NCI-H774 (cell line): Measurements from ENCODE around the gene PRPH.
"Not testable (repeated sequence)": the region's sequence is repeated elsewhere in the genome, so short reads cannot be mapped to it uniquely, and the experiment has no call there.

ENCODE experiments used
- DNase-seq: peaks from one replicate; lab custom pipeline; 2025; lab: John Stamatoyannopoulos, UW

Gene PRPH

DNA sequence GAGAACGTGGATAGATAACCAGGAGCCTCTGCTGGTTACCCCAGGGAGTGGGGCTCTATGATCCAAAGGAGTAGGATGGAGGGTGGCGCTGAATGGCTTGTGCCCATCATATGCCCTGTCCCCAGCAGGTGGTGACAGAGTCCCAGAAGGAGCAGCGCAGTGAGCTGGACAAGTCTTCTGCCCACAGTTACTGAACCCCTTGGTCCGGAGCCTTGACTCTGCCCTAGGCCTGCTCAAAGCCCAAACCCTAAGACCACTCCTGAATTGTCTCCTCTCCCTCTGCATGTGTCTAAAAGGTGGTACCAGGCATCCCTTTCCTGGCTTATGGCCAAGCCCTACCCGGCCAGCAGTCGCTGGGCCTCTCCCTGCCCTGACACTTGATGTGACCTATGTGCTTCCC lies 3.2 kb downstream of the PRPH start:
- no peak for DNase-seq

DNA sequence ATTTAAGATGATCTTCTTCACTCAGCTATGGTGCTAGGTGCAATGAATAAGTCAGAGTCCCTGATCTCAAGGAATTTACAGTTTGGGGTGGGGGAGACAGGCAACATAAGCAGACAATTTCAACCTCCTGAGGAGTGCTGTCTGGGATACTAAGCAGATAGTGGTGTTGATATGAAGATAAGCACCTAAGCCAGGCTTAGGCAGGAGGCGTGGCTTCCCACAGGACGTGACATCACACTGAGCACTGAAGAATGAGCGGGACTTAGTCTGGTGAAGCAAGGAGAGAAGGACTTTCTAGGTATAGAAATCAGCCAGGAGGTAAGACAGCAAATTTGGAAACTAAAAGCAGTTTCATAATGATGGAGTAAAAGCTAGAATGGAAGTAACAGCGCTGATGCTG lies 6.8 kb downstream of the PRPH start:
- no peak for DNase-seq

DNA sequence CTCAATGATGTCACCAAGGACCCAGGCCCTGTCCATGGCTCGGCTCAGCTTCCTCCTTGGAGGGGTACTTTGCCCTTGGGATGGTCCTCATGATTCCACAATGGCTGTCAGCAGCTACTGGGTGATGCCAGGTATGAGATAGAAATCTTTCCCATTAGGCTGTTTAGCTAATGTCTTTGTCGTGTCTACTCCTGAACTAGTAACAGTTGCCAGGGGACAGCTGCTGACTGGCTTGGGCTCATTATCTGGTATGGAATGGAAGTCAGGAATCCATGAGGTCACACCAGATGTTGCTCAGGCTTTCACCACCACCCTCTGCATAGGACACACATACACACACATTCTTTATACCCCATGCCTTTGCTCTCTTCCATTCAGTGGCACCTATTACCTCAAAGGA lies 9.2 kb downstream of the PRPH start:
- DNase-seq: no peak

DNA sequence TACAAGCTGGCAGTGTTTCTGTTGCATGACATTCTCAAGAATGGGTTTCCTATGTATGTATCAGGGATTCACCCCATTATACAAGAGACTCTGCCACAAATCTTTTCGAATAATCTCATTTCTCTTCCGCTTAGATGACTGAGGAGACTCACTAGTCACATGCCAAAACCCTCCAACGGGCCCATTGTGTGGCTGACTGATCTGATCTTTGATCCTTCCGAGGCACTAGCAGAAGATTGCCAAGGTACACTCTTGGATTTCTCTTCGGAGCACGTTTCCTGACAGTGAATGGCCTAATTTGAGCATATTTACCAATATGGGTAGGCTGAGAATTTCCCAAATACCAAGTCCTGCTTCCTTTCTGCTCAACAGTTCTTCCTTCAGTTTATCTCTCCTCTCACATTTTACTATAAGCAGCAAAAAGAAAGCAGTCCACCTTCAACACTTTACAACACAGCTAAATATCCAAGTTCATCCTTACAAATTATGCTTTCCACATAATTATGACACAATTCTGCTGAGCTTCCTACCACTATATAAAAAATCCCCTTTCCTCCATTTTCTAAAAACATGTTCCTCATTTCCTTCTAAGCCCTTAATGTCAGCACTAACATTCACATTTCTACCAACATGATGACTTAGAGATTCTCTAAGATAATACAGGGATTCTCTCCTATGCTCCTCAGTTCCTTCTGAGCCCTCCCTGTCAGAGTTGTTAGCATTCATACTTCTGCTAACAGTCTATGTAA lies 11.0 kb downstream of the PRPH start:
- no peak for DNase-seq

DNA sequence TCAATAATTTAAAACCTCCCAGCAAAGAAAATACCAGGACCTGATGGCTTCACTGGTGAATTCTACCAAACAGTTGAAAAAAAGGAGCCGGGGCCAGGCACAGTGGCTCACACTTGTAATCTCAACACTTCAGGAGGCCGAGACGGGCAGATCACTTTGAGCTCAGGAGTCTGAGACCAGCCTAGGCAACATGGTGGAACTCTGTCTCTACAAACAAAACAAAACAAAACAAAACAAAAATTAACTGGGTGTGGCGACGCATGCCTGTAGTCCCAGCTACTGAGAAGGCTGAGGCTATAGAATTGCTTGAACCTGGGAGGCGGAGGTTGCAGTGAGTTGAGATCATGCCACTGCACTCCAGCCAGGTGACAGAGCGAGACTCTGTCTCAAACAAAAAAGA lies 14.4 kb downstream of the PRPH start:
- DNase-seq: no peak

DNA sequence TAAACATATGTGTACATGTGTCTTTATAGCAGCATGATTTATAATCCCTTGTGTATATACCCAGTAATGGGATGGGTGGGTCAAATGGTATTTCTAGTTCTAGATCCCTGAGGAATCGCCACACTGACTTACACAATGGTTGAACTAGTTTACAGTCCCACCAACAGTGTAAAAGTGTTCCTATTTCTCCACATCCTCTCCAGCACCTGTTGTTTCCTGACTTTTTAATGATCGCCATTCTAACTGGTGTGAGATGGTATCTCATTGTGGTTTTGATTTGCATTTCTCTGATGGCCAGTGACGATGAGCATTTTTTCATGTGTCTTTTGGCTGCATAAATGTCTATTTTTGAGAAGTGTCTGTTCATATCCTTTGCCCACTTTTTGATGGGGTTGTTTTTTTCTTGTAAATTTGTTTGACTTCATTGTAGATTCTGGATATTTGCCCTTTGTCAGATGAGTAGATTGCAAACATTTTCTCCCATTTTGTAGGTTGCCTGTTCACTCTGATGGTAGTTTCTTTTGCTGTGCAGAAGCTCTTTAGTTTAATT lies 15.6 kb downstream of the PRPH start:
- not testable (repeated sequence) for DNase-seq

DNA sequence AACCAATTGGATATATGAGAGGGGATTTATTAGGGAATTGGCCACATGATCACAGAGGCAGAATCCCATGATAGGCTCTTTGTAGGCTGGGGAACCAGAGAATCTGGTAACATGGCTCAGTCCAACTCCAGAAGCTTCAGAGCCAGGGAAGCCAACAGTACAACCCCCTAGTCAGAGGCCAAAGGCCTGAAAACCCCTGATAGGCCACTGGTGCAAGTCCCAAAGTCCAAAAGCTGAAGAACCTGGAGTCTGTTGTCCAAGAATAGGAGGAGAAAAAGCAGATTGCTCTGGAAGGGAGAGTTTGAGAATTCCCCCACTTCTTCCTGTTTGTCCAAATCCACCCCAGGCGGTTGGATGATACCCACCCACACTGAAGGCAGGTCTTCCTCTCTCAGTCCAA lies 19.9 kb downstream of the PRPH start:
- no peak for DNase-seq

DNA sequence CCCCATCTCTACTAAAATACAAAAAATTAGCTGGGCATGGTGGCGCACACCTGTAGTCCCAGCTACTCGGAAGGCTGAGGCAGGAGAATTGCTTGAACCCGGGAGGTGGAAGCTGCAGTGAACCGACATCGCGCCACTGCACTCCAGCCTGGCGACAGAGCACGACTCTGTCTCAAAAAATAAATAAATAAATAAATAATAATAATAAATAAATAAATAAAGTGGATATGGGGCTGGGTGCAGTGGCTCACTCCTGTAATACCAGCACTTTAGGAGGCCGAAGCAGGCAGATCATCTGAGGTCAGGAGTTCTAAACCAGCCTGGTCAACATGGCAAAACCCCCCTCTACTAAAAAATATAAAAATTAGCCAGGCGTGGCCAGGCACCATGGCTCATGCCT lies 22.2 kb downstream of the PRPH start:
- DNase-seq: not testable (repeated sequence)

DNA sequence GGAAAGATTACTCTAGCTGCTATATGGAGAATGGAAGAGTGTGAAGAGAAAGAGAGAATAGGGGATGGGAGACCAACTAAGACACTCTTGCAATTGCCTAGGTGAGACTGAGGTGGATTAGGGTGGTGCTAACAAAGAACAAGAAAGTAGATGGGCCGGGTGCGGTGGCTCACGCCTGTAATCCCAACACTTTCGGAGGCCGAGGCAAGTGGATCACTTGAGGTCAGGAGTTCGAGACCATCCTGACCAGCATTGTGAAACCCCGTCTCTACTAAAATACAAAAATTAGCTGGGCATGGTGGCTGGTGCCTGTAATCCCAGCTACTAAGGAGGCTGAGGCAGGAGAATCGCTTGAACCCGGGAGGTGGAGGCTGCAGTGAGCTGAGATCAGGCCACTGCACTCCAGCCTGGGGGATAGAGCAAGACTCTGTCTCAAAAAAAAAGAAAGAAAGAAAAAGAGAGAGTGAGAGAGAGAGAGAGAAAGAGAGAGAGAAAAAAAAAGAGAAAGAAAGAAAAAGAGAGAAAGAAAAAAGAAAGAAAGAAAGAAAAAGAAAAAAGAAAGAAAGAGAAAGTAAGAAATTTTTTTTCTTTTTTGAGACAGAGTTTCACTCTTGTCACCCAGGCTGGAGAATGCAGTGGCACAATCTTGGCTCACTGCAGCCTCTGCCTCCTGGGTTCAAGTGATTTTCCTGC lies 25.6 kb downstream of the PRPH start:
- not testable (repeated sequence) for DNase-seq

DNA sequence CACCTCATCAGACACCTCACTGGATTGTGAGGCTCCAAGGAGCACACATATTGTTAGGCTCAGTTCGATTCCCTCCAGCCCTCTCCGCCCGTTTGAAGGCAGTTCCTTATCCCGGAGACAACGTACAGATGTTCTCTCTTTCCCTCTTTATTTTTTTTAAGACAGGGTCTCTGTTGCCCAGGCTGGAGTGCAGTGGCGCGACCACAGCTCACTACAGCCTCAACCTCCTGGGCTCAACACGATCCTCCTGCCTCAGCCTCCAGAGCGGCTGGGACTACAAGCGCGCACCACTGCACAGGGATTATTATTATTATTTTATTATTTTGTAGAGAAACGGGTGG lies 27.4 kb downstream of the PRPH start:
- DNase-seq: no peak

DNA sequence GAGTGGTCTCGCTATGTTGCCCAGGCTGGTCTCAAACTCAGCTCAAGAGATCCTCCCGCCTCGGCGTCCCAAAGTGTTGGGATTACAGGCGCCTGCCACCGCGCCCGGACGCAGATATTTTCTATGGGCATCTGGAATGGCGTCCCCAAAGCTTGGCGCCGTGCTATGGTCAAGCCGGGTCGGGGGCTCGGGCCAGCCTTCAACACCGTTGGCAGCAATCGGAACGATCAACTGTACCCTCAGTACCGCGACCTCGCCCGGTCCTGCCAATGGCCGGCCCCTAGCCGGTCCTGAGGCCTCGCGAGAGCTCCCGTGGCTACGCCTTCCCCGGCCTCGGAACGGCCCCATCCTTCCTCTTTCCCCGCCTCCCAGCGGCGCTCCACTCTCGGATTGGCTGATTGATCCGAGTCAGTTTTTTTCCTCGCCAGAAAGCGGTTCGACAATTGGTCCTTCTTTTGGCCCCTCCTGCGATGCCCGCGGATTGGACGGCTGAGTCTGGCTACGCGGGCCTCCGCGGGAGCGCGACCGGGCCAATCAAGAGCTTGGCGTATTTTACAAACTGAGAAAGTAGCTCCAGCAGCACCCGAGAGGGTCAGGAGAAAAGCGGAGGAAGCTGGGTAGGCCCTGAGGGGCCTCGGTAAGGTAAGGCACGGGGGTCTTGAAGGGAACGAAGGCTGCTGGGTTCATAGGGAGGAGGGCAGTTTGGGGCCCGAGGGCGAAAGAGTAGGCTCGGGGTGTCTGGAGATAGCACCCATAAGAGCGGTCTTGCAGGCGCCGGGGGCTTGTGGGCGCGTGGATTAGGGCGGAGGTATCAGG lies 28.0 kb downstream of the PRPH start, which contains the start of gene TROAP:
Gene TROAP, plus strand, starts transcription at position 548 of the 816 bp plus-strand sequence. CDS start 354 bp downstream, outside the sequence.
- peak; percentile 100 for DNase-seq

DNA sequence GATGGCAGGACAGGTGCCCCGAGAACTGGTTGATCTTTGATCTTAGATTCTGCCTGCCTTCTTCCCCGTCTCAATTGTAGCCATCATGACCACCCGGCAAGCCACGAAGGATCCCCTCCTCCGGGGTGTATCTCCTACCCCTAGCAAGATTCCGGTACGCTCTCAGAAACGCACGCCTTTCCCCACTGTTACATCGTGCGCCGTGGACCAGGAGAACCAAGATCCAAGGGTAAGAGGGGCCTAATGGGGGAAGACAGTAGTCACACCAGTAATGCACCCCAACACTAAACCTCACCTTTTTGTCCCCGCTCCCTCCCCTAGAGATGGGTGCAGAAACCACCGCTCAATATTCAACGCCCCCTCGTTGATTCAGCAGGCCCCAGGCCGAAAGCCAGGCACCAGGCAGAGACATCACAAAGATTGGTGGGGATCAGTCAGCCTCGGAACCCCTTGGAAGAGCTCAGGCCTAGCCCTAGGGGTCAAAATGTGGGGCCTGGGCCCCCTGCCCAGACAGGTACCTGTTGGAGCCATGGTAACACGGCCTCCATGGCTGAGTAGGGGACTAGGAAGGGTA lies 28.7 kb downstream of the PRPH start:
- DNase-seq: no peak

DNA sequence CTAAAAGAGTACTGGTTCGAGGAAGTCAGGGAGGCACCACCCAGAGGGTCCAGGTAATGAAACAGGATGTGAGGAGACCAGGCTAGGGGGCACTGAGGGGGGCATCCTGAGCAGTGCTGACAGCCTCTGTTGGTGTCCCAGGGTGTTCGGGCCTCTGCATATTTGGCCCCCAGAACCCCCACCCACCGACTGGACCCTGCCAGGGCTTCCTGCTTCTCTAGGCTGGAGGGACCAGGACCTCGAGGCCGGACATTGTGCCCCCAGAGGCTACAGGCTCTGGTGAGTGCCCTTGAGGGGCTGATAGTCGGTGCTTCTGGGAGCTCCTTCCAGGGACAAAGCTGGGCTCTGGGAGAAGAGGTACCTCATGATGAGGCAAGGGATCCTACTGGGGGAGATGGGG lies 30.7 kb downstream of the PRPH start:
- DNase-seq: no peak

DNA sequence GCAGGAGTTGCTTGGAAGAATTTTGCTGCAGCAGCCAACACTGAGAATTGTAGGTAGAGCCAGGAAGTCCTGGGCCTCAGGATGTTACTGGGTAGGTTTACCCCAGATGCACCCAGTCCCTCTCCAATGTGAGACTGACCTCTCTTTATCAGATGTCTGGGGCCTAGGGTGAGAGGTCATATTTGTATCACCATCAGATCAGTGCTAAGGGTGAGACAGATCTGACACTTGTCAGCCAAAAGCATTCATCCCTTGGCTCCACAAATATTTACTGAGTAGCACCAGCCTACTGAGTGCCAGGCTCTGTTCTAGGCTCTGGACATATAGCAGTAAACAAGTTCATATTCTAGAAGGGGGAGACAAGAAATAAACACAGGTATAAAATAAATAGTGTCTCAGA lies 32.4 kb downstream of the PRPH start:
- no peak for DNase-seq

DNA sequence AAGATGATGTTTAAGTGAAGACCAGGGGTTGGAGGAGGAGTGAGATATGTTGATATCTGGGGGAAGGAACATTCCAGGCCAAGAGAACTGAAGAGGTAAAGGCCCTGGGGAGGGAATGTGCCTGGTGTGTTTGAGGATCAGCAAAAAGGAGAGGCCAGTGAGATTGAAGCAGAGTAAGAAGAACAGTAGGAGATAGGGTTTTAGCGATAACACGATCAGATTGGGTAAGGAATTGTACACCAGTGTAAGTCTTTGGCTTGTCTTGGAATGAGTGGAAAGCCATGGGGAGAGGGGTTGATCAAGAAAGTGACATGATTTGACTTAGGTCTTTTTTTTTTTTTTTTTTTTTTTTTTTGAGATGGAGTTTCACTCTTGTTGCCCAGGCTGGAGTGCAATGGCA lies 32.9 kb downstream of the PRPH start:
- no peak for DNase-seq

DNA sequence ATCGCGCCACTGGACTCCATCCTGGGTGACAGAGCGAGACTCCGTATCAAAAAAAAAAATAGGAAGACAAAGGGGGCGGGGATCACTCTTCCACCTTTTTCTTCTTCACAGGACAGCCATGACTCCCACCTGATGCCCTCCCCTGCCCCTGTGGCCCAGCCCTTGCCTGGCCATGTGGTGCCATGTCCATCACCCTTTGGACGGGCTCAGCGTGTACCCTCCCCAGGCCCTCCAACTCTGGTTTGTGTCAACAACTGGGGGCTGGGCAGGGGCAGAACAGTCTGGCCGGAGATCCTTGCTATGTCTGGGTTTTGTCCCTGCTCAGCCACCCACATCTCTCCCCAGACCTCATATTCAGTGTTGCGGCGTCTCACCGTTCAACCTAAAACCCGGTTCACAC lies 33.9 kb downstream of the PRPH start:
- DNase-seq: no peak

DNA sequence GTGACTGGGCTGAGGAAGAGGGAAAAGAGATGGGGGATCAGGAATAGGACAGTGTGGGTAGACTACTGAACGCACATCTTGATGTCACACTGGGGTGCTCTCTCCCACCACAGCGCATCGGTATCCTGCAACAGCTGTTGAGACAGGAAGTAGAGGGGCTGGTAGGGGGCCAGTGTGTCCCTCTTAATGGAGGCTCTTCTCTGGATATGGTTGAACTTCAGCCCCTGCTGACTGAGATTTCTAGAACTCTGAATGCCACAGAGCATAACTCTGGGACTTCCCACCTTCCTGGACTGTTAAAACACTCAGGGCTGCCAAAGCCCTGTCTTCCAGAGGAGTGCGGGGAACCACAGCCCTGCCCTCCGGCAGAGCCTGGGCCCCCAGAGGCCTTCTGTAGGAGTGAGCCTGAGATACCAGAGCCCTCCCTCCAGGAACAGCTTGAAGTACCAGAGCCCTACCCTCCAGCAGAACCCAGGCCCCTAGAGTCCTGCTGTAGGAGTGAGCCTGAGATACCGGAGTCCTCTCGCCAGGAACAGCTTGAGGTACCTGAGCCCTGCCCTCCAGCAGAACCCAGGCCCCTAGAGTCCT lies 35.2 kb downstream of the PRPH start:
- DNase-seq: no peak

DNA sequence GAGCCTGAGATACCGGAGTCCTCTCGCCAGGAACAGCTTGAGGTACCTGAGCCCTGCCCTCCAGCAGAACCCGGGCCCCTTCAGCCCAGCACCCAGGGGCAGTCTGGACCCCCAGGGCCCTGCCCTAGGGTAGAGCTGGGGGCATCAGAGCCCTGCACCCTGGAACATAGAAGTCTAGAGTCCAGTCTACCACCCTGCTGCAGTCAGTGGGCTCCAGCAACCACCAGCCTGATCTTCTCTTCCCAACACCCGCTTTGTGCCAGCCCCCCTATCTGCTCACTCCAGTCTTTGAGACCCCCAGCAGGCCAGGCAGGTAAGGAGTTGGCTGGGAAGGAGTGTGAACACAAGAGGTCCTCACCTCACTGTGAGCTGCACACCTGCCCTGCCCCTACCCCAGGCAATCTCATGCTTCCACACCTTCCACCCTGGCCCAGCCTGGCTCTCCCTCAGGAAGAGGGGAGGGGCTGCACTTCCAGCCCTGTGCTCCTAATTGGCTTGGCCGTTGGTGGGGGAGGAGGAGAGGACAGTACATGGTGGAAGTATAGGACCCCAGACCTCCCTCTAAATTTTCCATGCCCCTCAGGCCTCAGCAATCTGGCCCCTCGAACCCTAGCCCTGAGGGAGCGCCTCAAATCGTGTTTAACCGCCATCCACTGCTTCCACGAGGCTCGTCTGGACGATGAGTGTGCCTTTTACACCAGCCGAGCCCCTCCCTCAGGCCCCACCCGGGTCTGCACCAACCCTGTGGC lies 35.9 kb downstream of the PRPH start:
- no peak for DNase-seq

DNA sequence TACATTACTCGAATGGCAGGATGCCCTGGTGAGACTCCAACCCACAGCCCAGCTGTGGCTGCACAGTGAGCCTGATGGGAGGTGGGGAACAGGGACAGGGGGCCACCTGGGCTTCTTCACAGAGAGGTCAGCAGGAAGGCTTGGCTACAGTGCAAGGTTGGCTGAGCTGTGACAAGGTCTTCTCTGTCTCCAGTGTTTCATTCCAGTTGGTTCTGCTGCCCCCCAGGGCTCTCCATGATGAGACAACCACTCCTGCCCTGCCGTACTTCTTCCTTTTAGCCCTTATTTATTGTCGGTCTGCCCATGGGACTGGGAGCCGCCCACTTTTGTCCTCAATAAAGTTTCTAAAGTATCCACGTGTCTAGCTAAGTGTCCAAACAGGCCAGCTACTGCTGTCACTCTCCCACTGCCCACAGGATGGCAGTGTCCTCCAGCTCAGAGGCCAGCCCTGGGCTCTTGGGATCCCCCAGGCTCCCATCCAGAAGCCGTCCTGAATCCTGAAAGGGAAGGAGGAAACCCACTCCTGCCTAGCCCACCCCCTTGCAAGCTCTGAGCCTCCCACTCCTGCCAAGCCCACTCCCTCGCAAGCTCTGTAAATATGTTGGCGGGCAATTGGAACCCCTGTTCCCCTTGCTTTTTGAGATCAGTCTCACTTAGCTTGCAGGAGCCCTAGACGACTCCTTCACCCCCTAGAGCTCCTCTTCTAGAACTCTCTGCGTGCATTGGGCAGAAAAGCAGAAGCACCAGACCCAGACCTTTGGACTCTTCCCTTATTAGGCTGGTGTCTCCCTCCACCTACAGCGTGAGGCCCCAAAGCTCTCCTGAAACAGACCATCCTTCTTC lies 36.7 kb downstream of the PRPH start:
- no peak for DNase-seq

DNA sequence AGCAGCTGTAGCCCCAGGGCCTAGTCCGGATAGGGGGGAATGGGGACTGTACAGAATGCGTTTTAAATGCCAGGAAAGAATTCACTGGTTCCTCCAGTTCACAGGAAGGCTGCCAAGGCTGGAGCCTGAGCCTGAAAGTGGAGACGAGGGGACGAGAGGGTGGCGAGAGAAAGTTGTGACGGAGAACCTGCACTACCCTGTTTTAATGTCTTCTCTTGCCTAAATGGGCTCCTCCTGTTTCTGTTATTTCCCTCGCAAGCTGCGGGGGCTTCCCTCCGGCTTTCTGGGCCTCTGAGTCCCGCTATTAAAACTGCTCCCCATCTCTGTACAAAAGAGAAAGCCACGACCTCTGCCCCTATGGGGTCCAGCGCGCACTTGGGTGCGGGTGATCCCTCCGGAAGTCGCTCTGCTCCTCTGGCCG lies 37.5 kb downstream of the PRPH start:
- no peak for DNase-seq
